GM19395 (cell line): Measurements from ENCODE around the gene CNDP1.
"Not testable (repeated sequence)": the region's sequence is repeated elsewhere in the genome, so short reads cannot be mapped to it uniquely, and the experiment has no call there.

Experiments
- ATAC-seq: cut with Tn5 transposase; IDR thresholded peaks from one replicate; pipeline ENCODE4 v1.9.1; 2021; ENCODE audit warnings: mild to moderate bottlenecking, moderate library complexity; ENCODE audit not compliant: unreplicated experiment

The CNDP1 gene

DNA sequence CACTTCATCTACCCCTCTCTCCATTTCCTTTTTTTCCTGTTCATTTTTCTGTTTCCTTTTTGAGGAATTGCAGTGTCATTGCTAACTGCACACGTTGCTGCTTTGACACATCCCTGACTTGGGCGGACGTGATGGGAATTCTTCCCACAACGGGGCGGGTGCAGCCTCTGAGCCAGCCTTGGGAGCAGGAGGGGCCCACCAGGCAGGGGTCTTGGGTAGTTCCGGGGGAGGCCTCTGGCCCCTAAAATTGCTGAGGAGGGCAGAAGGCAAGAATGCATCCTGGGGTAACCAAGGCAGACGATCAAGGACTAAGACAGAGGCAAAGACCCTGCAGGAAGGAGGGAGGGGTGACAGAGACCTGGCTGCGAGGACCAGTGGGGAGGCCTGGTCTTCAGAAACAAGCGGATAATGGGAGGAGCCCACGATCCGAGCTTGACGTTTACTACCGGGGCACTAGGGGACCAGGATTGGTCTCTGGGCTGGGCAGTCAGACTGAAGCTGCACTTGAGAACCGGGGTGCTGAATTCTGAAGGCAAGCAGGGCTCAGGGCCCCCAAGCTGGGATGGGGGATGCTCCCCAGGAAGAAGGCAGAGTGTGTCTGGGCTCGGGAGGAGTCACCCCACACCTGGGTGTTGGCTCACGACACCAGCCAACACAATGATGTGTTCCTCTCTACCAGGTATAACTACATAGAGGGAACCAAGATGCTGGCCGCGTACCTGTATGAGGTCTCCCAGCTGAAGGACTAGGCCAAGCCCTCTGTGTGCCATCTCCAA lies 14.8 kb upstream of the CNDP1 start:
- no peak for ATAC-seq

DNA sequence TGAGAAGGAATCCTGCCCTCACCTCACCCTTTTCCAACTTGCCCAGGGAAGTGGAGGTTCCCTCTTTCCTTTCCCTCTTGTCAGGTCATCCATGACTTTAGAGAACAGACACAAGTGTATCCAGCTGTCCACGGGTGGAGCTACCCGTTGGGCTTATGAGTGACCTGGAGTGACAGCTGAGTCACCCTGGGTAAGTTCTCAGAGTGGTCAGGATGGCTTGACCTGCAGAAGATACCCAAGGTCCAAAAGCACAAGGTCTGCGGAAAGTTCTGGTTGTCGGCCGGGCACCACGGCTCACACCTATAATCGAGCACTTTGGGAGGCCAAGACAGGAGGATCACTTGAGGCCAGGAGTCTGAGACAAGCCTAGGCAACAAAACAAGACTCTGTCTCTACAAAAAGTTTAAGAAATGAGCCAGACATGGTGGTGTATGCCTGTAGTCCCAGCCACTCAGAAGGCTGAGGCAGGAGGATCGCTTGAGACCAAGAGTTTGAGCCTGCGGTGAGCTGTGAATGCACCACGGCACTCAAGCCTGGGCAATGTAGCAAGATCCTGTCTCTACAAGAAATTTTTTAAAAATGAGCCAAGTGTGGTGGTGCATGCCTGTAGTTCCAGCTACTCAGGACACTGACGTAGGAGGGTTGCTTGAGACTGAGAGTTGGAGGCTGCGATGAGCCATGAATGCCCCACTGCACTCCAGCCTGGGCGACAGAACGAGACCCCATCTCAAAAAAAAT lies 14.0 kb upstream of the CNDP1 start:
- no peak for ATAC-seq

GRCh38 chr18:74521068-74521725 lies 13.1 kb upstream of the CNDP1 start:
- no peak for ATAC-seq

DNA sequence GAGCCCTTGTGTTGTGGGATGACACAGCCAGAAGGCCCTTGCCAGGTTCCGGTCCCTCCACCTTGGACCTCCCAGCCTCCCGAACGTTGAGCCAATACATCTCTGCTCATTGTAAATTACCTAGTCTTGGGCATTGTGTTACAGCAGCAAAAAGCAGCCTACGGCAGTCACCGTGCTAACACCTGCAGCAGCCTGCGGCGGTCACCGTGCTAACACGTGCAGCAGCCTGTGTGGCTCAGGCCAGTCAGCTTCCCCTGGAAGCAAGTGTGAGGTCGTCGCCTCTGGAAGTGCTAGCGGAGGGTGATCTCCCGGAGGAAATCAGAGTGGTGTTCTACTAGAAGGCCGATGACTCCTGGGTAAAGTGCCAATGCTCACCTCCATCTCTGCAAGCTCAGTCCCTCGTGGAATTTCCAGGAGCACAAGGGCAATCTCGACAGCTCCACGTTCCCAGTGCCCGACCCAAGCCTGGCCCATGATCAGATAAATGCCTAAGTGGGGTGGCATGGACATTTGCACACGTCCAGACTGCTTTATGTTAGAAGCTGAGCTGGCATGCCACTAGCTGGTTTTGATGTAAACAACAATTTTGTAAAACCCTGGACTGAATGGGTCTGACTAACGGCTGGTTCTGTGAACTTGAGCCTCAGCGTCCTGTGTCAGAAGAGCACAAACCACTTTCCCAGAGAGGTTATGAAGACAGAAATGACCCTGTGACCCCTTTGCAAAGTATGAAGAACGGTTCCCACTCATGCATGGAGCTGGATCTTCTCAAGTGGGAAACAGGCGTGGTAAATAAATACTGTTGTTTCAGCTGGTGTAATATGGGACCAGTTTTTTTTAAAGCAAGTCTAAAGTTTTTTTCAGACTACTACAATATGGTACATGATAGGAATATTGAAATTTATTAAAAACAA lies 11.4 kb upstream of the CNDP1 start:
- no peak for ATAC-seq

- no peak for ATAC-seq
Observed at GRCh38 chr18:74524097-74524496, 10.2 kb upstream of the CNDP1 start.

DNA sequence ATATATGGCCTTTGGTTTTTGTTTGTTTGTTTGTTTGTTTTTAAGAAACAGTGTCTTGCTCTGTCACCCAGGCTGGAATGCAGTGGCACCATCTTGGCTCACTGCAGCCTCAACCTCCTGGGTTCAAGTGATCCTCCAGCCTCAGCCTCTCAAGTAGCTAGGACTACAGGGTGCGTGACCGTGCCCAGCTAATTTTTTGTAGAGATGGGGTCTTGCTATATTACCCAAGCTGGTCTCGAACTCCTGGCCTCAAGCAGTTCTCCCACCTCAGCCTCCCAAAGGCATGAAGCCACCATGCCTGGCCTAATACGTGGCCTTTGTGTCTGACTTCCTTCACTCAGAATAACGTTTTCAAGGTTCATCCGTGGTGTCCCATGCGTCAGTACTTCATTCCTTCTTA lies 9.4 kb upstream of the CNDP1 start:
- not testable (repeated sequence) for ATAC-seq

DNA sequence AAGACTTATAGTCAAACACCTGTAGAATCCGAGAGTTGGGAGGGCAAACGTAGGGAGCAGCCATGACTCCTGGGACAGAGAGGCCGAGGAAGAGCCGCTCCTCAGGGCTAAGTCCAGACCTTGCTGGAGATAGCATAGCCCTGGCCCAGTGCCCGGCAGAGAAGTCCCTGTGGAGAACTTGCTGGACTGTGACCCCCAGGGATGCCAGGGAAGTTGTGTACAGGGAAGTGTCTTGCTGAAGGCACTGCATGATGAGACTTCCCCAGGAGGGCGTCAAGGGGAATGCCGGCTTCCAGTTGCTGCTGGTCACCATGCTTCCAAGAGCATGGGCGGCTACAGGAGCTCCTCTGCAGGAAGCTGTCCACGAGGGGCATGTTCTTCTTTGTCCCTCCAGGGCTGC lies 8.6 kb upstream of the CNDP1 start:
- ATAC-seq, result no peak

GRCh38 chr18:74526488-74526887 lies 7.8 kb upstream of the CNDP1 start:
- ATAC-seq, result no peak

DNA sequence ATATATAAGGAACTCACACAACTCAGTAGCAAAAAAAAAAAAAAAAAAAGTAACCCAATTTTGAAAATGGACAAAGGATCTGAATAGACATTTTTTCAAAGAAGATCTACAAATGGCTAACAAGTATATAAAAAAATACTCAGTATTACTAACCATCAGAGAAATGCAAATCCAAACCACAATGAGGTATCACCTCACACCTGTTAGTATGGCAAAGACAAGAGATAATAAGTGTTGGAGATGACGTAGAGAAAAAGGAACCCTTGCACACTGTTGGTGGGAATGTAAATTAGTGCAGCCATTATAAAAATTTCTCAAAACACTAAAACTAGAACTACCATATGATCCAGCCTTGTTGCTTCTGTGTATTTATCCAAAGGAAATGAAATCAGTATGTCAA lies 5.8 kb upstream of the CNDP1 start:
- ATAC-seq, result peak; percentile 80

DNA sequence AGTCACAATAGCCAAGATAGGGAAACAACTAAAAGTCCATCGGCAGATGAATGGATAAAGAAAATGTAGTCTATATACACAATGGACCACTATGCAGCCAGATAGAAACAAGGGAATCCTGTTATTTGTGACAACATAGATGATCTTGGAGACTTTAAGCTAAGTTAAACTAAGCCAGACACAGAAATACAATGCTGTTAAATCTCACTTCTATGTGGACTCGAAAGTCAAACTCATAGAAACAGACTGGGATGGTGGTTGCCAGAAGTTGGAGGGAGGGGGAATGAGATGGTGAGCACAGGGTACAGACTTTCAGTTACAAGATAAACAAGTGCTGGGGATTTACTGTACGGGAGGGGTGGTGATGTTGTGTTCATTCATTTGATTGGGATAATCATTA lies 5.4 kb upstream of the CNDP1 start:
- ATAC-seq, result no peak

DNA sequence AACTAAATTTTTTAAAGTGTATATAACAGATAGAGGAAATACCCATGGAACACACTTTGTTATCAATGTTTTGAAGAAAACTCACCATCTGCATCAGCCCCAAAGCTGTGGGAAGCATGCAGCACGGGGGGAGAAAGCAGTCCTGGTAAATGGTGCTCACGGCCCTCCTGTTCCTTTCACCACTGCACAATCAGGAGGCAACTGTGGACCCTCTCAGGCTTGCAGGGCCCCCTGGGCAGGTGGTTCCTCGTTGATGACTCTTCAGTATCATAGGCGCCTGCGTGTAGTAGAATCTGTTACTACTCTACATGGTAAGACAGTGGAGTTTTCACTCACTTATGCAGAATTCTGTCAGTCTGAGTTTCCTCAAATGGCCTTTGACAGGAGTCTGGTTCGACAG lies 4.9 kb upstream of the CNDP1 start:
- ATAC-seq, result no peak

- no peak for ATAC-seq
Observed at GRCh38 chr18:74529811-74530583, 4.3 kb upstream of the CNDP1 start.

GRCh38 chr18:74530584-74530862 lies 3.8 kb upstream of the CNDP1 start:
- ATAC-seq, result no peak

DNA sequence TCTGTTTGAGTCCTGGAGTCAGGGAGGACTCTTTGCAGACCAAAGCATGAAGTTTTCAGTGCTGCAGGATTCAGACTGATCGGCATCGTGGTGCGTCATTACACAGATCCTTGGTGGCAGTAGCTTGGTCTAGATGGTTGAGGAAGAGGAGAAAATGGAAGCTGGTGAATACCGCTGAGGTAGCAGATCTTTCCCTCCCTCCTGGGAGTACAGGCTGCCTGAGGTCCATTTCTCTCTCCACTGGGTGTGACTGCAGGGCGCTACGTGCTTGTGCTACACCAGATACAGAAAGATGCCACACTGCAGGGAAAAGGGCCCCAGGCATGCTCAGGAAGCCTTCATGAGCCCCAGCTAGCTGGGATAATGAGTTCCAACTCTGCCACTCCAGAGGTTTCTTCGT lies 3.3 kb upstream of the CNDP1 start:
- no peak for ATAC-seq

DNA sequence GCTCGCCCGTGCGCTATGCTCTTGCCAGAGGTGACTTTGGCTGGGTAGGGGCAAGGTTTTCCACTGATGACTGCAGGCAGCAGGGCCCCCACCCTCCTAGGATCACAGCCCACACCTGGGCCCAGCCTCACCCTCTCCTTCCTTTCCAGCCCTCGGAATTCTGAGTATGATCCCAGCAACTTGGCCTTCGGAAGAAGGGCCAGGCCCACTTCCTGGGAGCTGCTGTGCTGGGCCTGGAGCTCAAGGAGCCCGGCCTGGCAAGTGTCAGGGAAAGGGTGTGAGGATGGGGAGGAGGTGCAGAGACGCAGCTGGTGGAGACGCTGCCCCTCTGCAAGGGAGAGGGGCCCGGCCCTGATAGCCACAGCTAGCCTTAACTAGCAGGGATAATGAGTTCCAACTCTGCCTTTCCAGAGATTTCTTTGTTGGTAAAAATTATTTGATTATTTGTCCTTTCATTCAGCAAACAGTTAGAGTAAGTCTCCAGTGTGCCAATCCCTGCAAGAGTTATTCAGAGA lies 1.7 kb upstream of the CNDP1 start:
- ATAC-seq, result no peak

DNA sequence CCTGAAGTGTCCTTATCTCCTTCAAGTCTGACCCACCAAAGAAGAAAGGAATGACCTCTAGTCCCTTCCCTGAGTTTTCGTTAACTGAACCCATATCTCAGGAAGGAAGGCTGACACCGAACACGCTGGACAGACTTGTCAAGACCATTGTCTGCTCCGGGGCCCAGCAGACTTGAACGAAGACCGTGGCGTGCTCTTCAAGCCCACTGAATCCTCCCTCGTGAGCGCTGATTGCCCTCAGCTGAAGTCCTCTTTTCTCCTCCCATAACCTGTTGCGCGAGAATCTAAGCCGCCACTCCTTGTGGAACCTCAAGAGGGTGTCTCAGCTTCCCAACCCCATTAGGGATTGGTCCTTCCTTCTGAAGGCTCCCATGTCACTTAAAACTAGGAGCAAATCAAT lies 634 bp upstream of the CNDP1 start:
- no peak for ATAC-seq

DNA sequence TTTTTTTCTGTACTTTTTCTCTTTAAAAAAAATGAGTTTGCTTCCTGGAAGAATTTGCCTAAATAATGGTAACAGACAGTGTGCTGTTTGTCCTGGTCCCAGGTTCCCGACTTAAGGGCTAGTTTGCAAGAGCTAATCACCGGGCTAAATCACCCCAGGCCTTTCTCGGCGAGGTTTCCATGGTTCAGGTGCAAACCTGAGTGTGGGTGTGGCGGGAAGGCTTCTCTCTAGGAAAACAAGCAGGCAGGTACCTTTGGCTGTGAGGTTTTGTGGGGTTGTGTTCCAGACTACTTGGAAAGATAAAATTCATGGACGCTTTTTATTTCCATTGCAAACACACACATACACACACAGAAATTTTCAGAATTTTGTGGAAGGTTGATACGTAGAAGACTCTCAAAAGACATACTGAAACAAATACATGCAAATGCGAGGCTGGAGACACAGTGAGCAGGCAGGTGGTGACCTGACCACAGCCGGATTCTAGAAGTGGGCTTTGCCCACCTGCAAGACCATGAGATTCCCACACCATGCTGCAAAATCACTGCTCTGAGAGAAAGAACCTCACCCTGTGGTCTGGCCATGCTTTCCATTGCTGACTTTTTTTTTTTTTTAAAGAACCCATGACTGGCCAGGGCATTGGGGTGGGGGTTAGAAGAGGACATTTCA lies 815 bp downstream of the CNDP1 start:
- peak; percentile 71 for ATAC-seq

GRCh38 chr18:74539289-74539688 lies 5.0 kb downstream of the CNDP1 start:
- ATAC-seq, result no peak

DNA sequence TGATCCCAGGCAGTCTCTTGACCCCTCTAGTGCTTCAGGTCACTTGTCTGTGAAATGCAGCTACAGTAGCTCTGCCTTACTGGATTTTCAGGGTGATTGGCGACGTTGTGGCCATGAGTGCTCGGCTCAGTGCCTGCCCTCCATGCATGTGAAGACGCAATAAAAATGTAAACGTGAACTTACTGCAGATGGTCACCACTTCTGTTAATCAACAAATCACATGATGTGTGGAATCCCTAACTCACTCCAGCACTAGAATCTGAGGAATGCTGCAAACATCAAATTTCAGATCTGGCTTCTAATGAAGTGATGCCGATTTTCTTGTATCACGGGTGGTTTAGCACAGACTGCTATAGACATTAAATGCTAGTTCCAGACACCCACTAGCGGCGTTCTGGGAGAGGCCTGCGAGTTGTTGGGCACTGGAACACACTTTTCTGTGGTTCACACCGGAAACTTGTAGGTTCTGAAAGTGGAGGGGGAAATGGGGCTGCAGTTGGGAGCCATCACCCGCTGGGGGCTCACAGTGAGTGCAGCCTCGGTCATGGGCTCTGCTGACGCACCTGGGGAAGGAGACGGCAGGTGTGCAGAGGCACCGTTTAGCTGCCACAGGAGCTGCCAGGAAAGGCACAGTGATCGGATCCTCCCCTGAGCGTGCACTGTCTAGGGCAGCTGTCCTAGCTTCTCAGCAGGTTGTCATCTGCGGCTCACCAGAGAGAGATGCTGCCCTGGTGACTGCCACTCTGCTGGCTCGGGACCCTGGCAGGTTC lies 6.5 kb downstream of the CNDP1 start:
- no peak for ATAC-seq
